IMR-90 (cell line): Measurements from ENCODE around the gene KCNIP1. TPM values are rescaled to one million over a fixed set of nuclear protein-coding genes. Genes with fewer than 3 reads are reported as not detected.

Experiments used
- ATAC-seq: fragments of 200-7000 bp; cut with Tn5 transposase; 2 replicates; pipeline ENCODE4 v1.9.1; 2020; ENCODE audit warnings: low read depth, mild to moderate bottlenecking, moderate library complexity
- BruUV-seq: library from RNA; stranded (reverse); fragments of 400-500 nt; replicated peaks from 2 replicates; lab custom pipeline; 2021; lab: Mats Ljungman, UMichigan
- CTCF ChIA-PET: fragments of 300-600 bp; formaldehyde crosslinking; extraction: SDS; loops from one replicate; lab custom pipeline; 2021; ENCODE audit warnings: antibody characterized with exemption; lab: Yijun Ruan, JAX
- POLR2A ChIA-PET: fragments of 300-600 bp; sonication (Branson Sonifier 250); formaldehyde crosslinking; loops from one replicate; lab custom pipeline; 2022; ENCODE audit warnings: antibody characterized with exemption; ENCODE audit not compliant: unreplicated experiment; lab: Charles Lee
- DNase-seq: peaks from one replicate; pipeline ENCODE4 v3.0.0; 2013
- H2AFZ ChIP-seq: replicated peaks from 2 replicates; pipeline ENCODE3; 2013; ENCODE audit warnings: low read length, mild to moderate bottlenecking; ENCODE audit not compliant: poor library complexity
- H2AK5ac ChIP-seq: 2 replicates; pipeline ENCODE4 v1.6.1; 2013; ENCODE audit warnings: low read depth, low read length, inconsistent platforms
- H2AK9ac ChIP-seq: replicated peaks from 2 replicates; pipeline ENCODE3; 2013; ENCODE audit warnings: mild to moderate bottlenecking, low read depth, low read length, moderate library complexity; ENCODE audit not compliant: poor library complexity
- H2BK120ac ChIP-seq: 2 replicates; pipeline ENCODE4 v1.6.1; 2013; ENCODE audit warnings: low read depth, low read length, inconsistent platforms
- H2BK15ac ChIP-seq: 3 replicates; pipeline ENCODE4 v1.6.1; 2013; ENCODE audit warnings: low read depth, low read length, inconsistent platforms
- H2BK20ac ChIP-seq: 2 replicates; pipeline ENCODE4 v1.6.1; 2013; ENCODE audit warnings: low read depth, mild to moderate bottlenecking, inconsistent platforms, low read length, moderate library complexity
- H2BK5ac ChIP-seq: 2 replicates; pipeline ENCODE4 v1.6.1; 2013; ENCODE audit warnings: mild to moderate bottlenecking, low read depth, low read length, inconsistent platforms; ENCODE audit not compliant: poor library complexity, severe bottlenecking
- H3K14ac ChIP-seq: replicated peaks from 2 replicates; pipeline ENCODE4 v1.6.1; 2013; ENCODE audit warnings: low read depth, low read length, inconsistent platforms
- H3K18ac ChIP-seq: 2 replicates; pipeline ENCODE4 v1.6.1; 2013; ENCODE audit warnings: low read depth, low read length, control low read depth
- H3K23ac ChIP-seq: 2 replicates; pipeline ENCODE4 v1.6.1; 2013; ENCODE audit warnings: low read depth, low read length, inconsistent platforms
- H3K27ac ChIP-seq: 2 replicates; pipeline ENCODE4 v1.5.1; 2013; ENCODE audit warnings: mild to moderate bottlenecking, control low read depth, low read length; ENCODE audit not compliant: insufficient read depth
- H3K27me3 ChIP-seq: 2 replicates; pipeline ENCODE4 v1.6.1; 2013; ENCODE audit warnings: low read length; ENCODE audit not compliant: control insufficient read depth, insufficient read depth
- H3K36me3 ChIP-seq: 2 replicates; pipeline ENCODE4 v1.6.1; 2013; ENCODE audit warnings: low read length, mixed read lengths; ENCODE audit not compliant: control insufficient read depth, insufficient read depth
- H3K4ac ChIP-seq: 2 replicates; pipeline ENCODE4 v1.6.1; 2013; ENCODE audit warnings: low read depth, low read length, inconsistent platforms
- H3K4me1 ChIP-seq: 2 replicates; pipeline ENCODE4 v1.6.1; 2013; ENCODE audit warnings: low read length, mixed read lengths; ENCODE audit not compliant: control insufficient read depth, insufficient read depth
- H3K4me2 ChIP-seq: 2 replicates; pipeline ENCODE4 v1.6.1; 2013; ENCODE audit warnings: low read depth, mild to moderate bottlenecking, control low read depth, low read length, moderate library complexity
- H3K4me3 ChIP-seq: 2 replicates; pipeline ENCODE4 v1.5.1; 2013; ENCODE audit warnings: low read depth, mild to moderate bottlenecking, control low read depth, low read length, moderate library complexity; ENCODE audit not compliant: insufficient read depth
- H3K56ac ChIP-seq: 2 replicates; pipeline ENCODE4 v1.6.1; 2013; ENCODE audit warnings: low read length, inconsistent platforms; ENCODE audit not compliant: insufficient read depth; ENCODE audit errors: extremely low read depth
- H3K79me1 ChIP-seq, 2 experiments: 2 replicates each; pipeline ENCODE4 v1.6.1; 2013; ENCODE audit warnings: low read length in 2 of 2, inconsistent platforms in 1 of 2, low read depth in 1 of 2
- H3K9ac ChIP-seq: 2 replicates; pipeline ENCODE4 v1.6.1; 2013; ENCODE audit warnings: low read depth, low read length, control low read depth
- H3K9me1 ChIP-seq: 2 replicates; pipeline ENCODE4 v1.6.1; 2013; ENCODE audit warnings: low read length, inconsistent platforms; ENCODE audit not compliant: insufficient read depth
- H3K9me3 ChIP-seq: 2 replicates; pipeline ENCODE4 v1.6.1; 2013; ENCODE audit warnings: low read length; ENCODE audit not compliant: control insufficient read depth, insufficient read depth
- H4K20me1 ChIP-seq: 2 replicates; pipeline ENCODE4 v1.6.1; 2013; ENCODE audit warnings: low read length, inconsistent platforms; ENCODE audit not compliant: insufficient read depth
- H4K5ac ChIP-seq: 2 replicates; pipeline ENCODE4 v1.6.1; 2013; ENCODE audit warnings: mild to moderate bottlenecking, low read depth, low read length, control low read depth
- H4K8ac ChIP-seq, 2 experiments: 2 replicates each; pipeline ENCODE4 v1.6.1; 2013; ENCODE audit warnings: low read depth in 2 of 2, low read length in 2 of 2, control low read depth in 1 of 2, inconsistent platforms in 1 of 2
- H4K91ac ChIP-seq: 2 replicates; pipeline ENCODE4 v1.6.1; 2013; ENCODE audit warnings: low read depth, low read length, inconsistent platforms; ENCODE audit not compliant: insufficient read depth
- CEBPB ChIP-seq: IDR thresholded peaks from 2 replicates; pipeline ENCODE4 v1.6.1; 2012; ENCODE audit warnings: low read depth, low read length, improper control_type of control experiment
- CTCF ChIP-seq: conservative IDR thresholded peaks from 2 replicates; pipeline ENCODE4 v1.5.1; 2012; ENCODE audit warnings: mild to moderate bottlenecking, low read depth, low read length, improper control_type of control experiment
- RAD21 ChIP-seq: IDR thresholded peaks from 2 replicates; pipeline ENCODE4 v1.6.1; 2012; ENCODE audit warnings: low read length, improper control_type of control experiment
- RCOR1 ChIP-seq: IDR thresholded peaks from 2 replicates; pipeline ENCODE4 v1.6.1; 2012; ENCODE audit warnings: mild to moderate bottlenecking, low read length, improper control_type of control experiment; ENCODE audit not compliant: insufficient replicate concordance
- SMC3 ChIP-seq: fragments of 150-350 bp; IDR thresholded peaks from 2 replicates; pipeline ENCODE4 v1.6.1; 2016; ENCODE audit warnings: low read depth, mild to moderate bottlenecking, antibody characterized with exemption, low read length, moderate library complexity
- WGBS, 2 experiments: methylation state at CpG; one replicate each; pipeline versions ENCODE4 v1.1.5 to v1.1.7; 2013; ENCODE audit warnings: missing lambda C conversion rate in 2 of 2; ENCODE audit not compliant: insufficient read length in 1 of 2; ENCODE audit errors: extremely low coverage in 2 of 2; 5-methylcytosine and 5-hydroxymethylcytosine counted together
- dilution Hi-C: fragments of 300-500 bp; cut with HindIII; formaldehyde crosslinking; loops from one replicate; pipeline ENCODE4 v1.14.3; 2018; ENCODE audit warnings: low sequenced_read_pairs; ENCODE audit not compliant: unreplicated experiment
- in situ Hi-C: fragments of 300-500 bp; cut with MboI; formaldehyde crosslinking; loops from 3 replicates; pipeline ENCODE4 v1.14.3; 2019; ENCODE audit warnings: low sequenced_read_pairs, inconsistent platforms, mixed read lengths
- intact Hi-C: fragments of 100-400 bp; cut with micrococcal nuclease; formaldehyde crosslinking; loops from 2 replicates; pipeline ENCODE4 v1.10.0; 2022
- polyA plus RNA-seq, 3 experiments: library from polyadenylated mRNA; depleted of rRNA; stranded (reverse); fragments of >200 nt; gene quantifications; 2 replicates each; pipeline ENCODE4 v1.2.3, GENCODE V29; 2012; ENCODE audit warnings: low replicate concordance in 1 of 3
- total RNA-seq: library from RNA; depleted of rRNA; stranded (reverse); fragments of >200 nt; gene quantifications from 2 replicates; pipeline ENCODE4 v1.2.3, GENCODE V29; 2012
- TF ChIP-seq, protein P1 (sequence below): fragments of 150-350 bp; IDR thresholded peaks from 2 replicates; pipeline ENCODE4 v1.6.1; 2017; ENCODE audit warnings: mild to moderate bottlenecking, antibody characterized with exemption, low read length, low read depth

KCNIP1 gene
- total and polyA plus RNA-seq, 2 of the 4 experiments (the other 2 are of a cell fraction) = not detected

GRCh38 chr5:170747851-170748250, 244.0 kb downstream of the KCNIP1 start:
- Histone ChIP-seq H3K23ac (no peak overlapping the region), H2BK120ac (no peak overlapping the region), H3K27me3 (peaks cover 35% of the 10 kb centered on the region), H4K5ac (no peak overlapping the region), H4K8ac (no peak overlapping the region), H2AK9ac (no peak overlapping the region), H3K4me2 (no peak overlapping the region), H4K20me1 (no peaks in the 10 kb centered on the region), H3K36me3 (no peaks in the 10 kb centered on the region), H2AFZ (no peak overlapping the region), H3K27ac (no peak overlapping the region), H2BK5ac (no peak overlapping the region), H3K14ac (no peak overlapping the region), H3K56ac (no peak overlapping the region), H3K4me3 (no peak overlapping the region), H2BK15ac (no peak overlapping the region), H2BK20ac (no peak overlapping the region), H3K4ac (no peak overlapping the region), H3K9ac (no peak overlapping the region), H2AK5ac (no peak overlapping the region), H3K9me3 (no peaks in the 10 kb centered on the region), H3K18ac (no peak overlapping the region), H3K9me1 (no peaks in the 10 kb centered on the region), H3K79me1 (no peaks in the 10 kb centered on the region), H3K4me1 (peaks cover 2% of the 10 kb centered on the region; the same call in 1 of the 2 replicates), H4K91ac (no peak overlapping the region)
- DNase-seq (no peak), ATAC-seq (no peak)
- WGBS, 2 experiments = 82% methylated on average over 7 of the region's 10 CpGs; no CpG with 5 or more reads in 1 of the 2 experiments
- dilution Hi-C loops = no loop called here
- CTCF ChIA-PET = interaction anchor here (0.6 to 1.2 kb wide), 3 partner anchors 12 to 44 kb away, joined by 3 to 4 read pairs (median 3); no protein-coding TSS in a partner anchor
- POLR2A ChIA-PET = no interaction called here
- in situ Hi-C loops = loop anchor here (5.0 kb wide), 1 partner anchor 584 kb away; no protein-coding TSS in a partner anchor
- intact Hi-C loops = no loop called here
- BruUV-seq = no TSS peak
- TF ChIP-seq CTCF (peak; percentile 34), CEBPB (no peak), RCOR1 (no peak), SMC3 (peak; percentile 23; the same call in 1 of the 2 replicates), RAD21 (peak; percentile 29; the same call in 1 of the 2 replicates)
- TF ChIP-seq, protein P1, sequence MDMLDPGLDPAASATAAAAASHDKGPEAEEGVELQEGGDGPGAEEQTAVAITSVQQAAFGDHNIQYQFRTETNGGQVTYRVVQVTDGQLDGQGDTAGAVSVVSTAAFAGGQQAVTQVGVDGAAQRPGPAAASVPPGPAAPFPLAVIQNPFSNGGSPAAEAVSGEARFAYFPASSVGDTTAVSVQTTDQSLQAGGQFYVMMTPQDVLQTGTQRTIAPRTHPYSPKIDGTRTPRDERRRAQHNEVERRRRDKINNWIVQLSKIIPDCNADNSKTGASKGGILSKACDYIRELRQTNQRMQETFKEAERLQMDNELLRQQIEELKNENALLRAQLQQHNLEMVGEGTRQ = no peak
